A204.1 (cell line): Measurements from ENCODE around the gene CENPU.
A peak's percentile ranks its signal among the peaks of the same experiment; 100 is the strongest.
"Not testable (repeated sequence)": the region's sequence is repeated elsewhere in the genome, so short reads cannot be mapped to it uniquely, and the experiment has no call there.

Experiments
- FAIRE-seq: peaks from 2 replicates; lab custom pipeline; 2012; peaks lifted over from hg19 to GRCh38; lab: Jason Lieb, UNC

The CENPU gene

GRCh38 chr4:184666670-184667069 lies 67.2 kb downstream of the CENPU start:
- no peak for FAIRE-seq

DNA sequence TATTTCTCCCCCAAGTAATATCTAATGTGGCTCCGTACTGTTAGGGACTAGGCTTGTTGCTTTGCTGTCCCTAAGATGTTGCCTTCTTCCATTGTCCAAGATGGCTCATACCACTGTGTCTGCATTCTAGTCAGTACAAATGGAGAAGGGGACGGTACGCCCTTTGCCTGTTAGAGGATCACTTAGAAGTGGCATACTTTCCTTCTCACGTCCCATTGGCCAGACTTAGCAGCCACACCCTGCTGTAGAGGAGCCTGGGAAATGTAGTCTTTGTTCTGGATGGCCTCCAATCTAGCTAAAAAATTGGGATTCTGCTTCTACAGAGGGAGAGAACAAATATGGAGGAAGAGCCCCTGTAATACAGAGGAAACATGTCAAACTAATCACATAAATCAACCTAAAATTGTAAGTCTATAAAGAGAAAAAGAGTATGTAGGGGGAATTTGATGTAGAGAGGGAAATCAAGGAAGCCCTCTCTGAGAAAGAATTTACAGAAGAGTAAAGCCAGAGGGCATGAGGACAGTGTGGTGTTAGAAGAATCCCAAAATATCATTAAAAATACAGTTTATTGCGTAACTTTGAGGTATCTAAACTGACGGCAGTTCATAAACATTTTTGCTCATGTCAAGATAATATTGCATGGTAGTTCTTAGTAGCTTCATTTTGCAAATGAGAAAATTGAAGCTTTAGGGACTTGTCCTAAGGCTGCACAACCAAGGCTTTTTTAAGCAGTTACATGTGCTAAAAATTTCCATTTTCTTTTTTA lies 69.3 kb downstream of the CENPU start:
- no peak for FAIRE-seq

GRCh38 chr4:184662236-184662635 lies 71.7 kb downstream of the CENPU start:
- FAIRE-seq = no peak

DNA sequence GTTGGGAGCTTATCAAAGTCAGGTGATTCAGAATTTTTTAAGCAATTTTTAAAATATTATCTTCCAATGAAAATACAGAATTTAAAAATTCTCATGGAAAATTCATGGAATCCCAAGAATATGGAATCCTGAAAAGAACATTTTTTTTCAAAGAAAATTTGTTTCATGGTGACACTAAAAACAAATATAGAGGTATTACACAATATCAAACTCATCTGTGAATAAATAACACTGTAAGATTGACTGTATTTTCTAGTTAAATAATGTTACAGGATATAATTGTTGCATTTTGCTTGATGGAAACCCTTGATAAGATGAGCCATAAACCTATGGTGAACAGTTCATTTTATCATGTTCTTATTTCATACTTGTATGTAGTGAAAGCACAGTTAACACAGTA lies 72.9 kb downstream of the CENPU start:
- FAIRE-seq = peak; percentile 29

DNA sequence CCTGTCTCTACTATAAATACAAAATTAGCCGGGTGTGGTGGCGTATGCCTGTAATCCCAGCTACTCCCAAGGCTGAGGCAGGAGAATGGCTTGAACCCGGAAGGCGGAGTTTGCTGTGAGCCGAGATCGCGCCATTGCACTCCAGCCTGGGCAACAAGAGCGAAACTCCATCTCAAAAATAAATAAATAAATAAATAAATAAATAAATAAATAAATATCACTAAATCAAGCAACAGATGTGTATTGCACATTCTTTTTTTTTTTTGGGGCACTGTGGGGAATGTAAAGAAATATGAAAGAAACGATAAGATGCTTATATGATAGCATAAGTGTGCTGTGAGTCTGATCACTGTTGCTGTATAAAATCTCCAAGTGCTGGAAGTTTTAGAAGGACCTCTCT lies 76.1 kb downstream of the CENPU start:
- not testable (repeated sequence) for FAIRE-seq

GRCh38 chr4:184657144-184657543 lies 76.8 kb downstream of the CENPU start:
- no peak for FAIRE-seq

DNA sequence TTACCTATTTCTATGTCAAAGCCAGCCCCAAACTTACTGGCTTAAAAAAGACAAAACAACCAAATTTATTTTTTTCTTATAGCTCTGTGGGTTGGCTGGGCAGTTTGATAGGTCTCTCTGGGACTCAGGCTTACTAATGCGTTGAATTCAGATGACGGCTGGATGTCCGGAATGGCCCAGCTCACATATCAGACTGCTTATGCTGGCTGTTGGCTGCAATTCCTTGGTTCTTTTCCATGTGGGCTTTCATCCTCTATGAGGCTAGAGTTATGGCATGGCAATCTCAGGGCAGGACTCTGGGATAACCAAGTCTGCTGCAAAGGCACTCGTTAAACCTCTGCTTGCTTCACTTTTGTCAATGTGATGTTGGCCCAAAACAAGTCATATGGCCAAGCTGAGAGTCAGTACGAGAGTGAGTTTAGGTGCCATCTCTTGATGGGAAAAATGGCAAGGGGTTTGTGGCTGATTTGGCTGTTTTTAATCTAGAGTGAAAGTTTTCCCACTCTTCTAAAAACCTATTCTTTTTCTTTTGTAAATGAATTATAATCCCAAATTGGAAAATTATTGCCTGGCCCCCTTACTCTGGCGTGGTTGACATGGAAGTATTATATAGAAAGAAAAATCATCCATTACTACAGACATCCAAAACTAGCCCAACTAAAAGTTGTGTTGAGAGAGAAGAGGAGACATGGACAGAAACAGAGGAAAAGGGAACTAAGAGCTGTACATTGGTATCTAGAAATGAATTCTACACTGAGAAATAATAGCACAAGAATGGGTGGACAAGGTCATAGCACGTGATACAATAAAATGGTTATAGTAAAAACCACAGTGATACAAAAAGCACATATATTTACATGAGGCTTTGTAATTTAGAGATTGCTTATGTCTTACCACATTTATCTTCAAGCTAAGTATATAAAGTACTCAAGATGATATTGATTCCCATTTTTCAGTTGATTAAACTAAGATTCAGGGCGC lies 77.7 kb downstream of the CENPU start:
- no peak for FAIRE-seq

DNA sequence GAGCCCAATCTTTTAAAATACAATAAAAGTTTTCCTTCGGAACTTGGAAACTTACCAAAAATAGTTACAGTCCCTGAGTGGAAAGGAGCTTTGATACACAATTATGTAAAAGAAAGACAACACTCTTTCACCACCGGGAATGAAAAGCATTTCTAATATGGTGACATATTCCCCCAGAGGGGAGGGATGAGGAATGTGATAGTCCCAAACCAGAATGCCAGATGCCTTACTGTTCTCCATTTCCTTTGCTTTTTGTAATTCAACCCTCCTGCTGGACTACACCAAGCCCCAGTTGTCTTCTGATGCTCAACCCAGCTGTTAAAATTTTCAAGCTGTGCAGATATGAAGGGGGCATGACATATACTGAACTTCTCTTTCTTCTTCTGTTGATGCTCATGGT lies 80.2 kb downstream of the CENPU start:
- FAIRE-seq = no peak

- not testable (repeated sequence) for FAIRE-seq
Observed at GRCh38 chr4:184652681-184653080, 81.2 kb downstream of the CENPU start.

DNA sequence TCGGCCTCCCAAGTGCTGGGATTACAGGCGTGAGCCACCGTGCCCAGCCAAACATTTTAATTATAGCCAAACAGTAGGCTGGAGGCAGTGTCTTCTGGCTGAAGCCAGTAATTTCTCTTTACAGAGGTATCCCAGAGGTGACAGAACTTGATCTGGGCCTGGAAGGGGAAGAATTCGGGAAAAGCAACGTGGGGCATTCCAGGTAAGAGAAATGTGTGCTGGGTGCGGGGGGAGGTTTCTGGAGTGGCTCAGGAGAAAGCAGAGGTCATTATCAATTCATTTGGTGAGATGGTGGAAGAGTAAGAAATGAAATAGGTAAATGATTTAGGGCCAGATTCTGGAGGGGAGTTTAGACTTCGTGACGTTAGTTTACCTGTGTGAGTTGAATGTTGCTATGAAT lies 82.0 kb downstream of the CENPU start:
- FAIRE-seq = no peak

- no peak for FAIRE-seq
Observed at GRCh38 chr4:184649971-184650855, 83.7 kb downstream of the CENPU start.

- no peak for FAIRE-seq
Observed at GRCh38 chr4:184649026-184649970, 84.6 kb downstream of the CENPU start, which contains the start of the genes CASP3 and PRIMPOL. Gene CASP3 (minus strand): TSS chr4:184649447. CDS start chr4:184638453, 10,994 bp downstream. Gene PRIMPOL (plus strand): TSS chr4:184649738. CDS start chr4:184657141, 7,403 bp downstream.

DNA sequence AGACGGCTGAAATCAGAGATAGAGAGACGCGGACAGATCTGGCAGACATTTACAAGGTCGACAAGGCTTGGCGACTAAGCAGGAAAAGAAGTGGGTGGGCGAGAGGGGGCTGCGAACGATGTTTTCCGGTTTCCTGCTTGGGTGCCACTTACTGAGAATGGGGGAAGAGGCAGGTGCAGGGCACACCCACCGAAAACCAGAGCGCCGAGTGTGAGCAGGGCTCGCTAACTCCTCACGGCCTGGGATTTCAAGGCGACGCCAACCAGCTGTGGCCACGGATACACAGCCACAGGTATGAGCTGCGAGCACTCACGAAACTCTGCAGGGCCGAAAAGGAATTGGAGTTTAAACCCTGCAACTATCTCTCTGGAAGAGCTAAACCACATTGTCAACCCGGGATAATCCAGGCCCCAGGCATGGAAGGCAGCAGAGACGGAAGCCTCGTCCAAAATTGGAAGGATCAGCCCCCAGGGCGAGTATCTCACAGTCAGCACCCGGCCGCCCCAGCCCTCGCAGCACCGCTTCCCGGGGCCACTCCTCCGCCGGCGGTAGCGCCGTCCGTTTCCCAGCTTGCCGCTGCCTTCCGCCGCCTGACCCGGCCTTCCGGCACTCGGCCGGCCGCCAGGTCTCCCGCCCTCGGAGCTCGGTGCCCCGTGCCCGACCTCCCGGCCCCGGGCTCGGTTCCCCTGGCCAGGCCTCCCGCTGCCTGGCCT lies 85.4 kb downstream of the CENPU start:
- FAIRE-seq = no peak

- FAIRE-seq = no peak
Observed at GRCh38 chr4:184648054-184648312, 85.9 kb downstream of the CENPU start.

GRCh38 chr4:184647266-184648053 lies 86.4 kb downstream of the CENPU start:
- no peak for FAIRE-seq

- no peak for FAIRE-seq
Observed at GRCh38 chr4:184645904-184646610, 87.8 kb downstream of the CENPU start.

DNA sequence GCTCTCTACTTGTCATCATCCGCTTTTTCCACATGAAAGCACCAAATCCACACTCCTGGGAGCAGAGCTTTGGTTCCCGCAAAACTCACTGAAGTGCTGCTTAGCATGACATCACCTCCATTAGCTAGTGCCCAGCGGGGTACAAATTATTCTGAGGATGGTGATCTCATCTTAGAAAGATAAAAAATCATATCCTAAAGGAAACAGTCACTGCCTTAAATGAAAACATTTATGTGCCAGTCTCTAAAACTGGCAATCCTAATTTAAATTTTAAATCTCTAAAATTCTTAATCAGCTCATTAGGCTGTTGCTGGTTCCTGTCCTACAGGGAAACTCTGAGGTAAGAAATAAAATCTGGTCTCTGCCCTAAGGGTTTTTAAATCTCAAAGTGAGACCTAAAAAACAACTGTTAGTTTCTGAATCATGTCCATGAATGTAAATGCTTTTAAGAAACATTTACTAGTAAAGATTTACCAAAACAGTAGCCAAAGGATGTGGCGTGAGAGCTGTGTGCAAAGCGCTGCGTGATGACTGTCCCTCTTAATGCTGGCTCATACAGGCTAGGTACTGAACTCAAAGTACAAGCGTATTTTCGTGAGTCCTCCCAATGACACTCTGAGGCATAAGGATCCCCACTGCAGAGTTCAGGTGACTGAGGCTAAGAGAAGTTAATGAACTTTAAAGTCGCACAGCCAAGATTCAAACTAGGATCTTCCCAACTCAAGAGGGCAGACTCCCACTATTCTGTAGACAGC lies 89.2 kb downstream of the CENPU start:
- FAIRE-seq = no peak
